Upper lobe of right lung (tissue), 1 donor: Measurements from ENCODE around the gene COQ9. TPM values are rescaled to one million over a fixed set of nuclear protein-coding genes. Genes with fewer than 3 reads are reported as not detected.
"Not testable (repeated sequence)": the region's sequence is repeated elsewhere in the genome, so short reads cannot be mapped to it uniquely, and the experiment has no call there.

Experiments
- ATAC-seq: fragments of 200-7000 bp; cut with Tn5 transposase; one replicate; pipeline ENCODE4 v1.9.1; 2020; ENCODE audit warnings: mild to moderate bottlenecking, moderate library complexity
- DNase-seq: peaks from one replicate; pipeline ENCODE4 v3.0.0-alpha.2; 2020
- H3K27ac ChIP-seq: fragments of 200-600 bp; one replicate; pipeline ENCODE4 v1.8.0; 2022
- H3K27me3 ChIP-seq: fragments of 200-600 bp; one replicate; pipeline ENCODE4 v1.8.0; 2022; ENCODE audit warnings: mild to moderate bottlenecking
- H3K36me3 ChIP-seq: fragments of 200-600 bp; one replicate; pipeline ENCODE4 v1.8.0; 2022
- H3K4me1 ChIP-seq: fragments of 200-600 bp; one replicate; pipeline ENCODE4 v1.8.0; 2022
- H3K4me3 ChIP-seq: fragments of 200-600 bp; one replicate; pipeline ENCODE4 v1.8.0; 2022; ENCODE audit warnings: mild to moderate bottlenecking
- H3K9me3 ChIP-seq: fragments of 200-600 bp; one replicate; pipeline ENCODE4 v1.8.0; 2022
- CTCF ChIP-seq: fragments of 200-600 bp; IDR thresholded peaks from one replicate; pipeline ENCODE4 v1.8.0; 2022; ENCODE audit warnings: antibody characterized with exemption
- intact Hi-C: fragments of 100-400 bp; cut with DNase I; formaldehyde crosslinking; loops from one replicate; pipeline ENCODE4 v1.11.0; 2022
- total RNA-seq: library from RNA; stranded (reverse); fragmentation: NEBNext Ultra II Directional; extraction: Animal tissue kit (Norgen Biotek cat#: 25700); gene quantifications from one replicate; pipeline ENCODE4 v1.2.1, GENCODE V29; 2021
- donor health status: DM: no; HTN: yes; CAD: no; lungs with severe emphysema.

COQ9 gene
- total RNA-seq, 1 donor from 2014 or later, result 35.2 TPM

- no peaks in the 10 kb centered on the region for H3K27me3 ChIP-seq
- TF ChIP-seq CTCF, result no peak
- intact Hi-C loops, result no loop called here
- no peak for DNase-seq
- H3K4me1 ChIP-seq, result no peaks in the 10 kb centered on the region
- H3K36me3 ChIP-seq, result peaks cover 58% of the 10 kb centered on the region
- no peak for ATAC-seq
- no peak overlapping the region for H3K27ac ChIP-seq
- H3K4me3 ChIP-seq, result no peak overlapping the region
- no peaks in the 10 kb centered on the region for H3K9me3 ChIP-seq
Measured at GRCh38 chr16:57427824-57428223, 19.5 kb upstream of the COQ9 start.

GRCh38 chr16:57430955-57431354, 16.3 kb upstream of the COQ9 start:
- Histone ChIP-seq H3K27me3 (no peaks in the 10 kb centered on the region), H3K4me3 (no peak overlapping the region), H3K4me1 (no peaks in the 10 kb centered on the region), H3K36me3 (peaks cover 89% of the 10 kb centered on the region), H3K27ac (no peak overlapping the region), H3K9me3 (no peaks in the 10 kb centered on the region)
- ATAC-seq (no peak), DNase-seq (no peak)
- intact Hi-C loops, result no loop called here
- no peak for TF ChIP-seq CTCF

- intact Hi-C loops, result no loop called here
- ATAC-seq, result no peak
- H3K9me3 ChIP-seq, result no peaks in the 10 kb centered on the region
- no peak overlapping the region for H3K27ac ChIP-seq
- no peak for DNase-seq
- TF ChIP-seq CTCF, result no peak
- H3K4me3 ChIP-seq, result no peak overlapping the region
- H3K27me3 ChIP-seq, result no peaks in the 10 kb centered on the region
- H3K4me1 ChIP-seq, result no peaks in the 10 kb centered on the region
- peaks cover 99% of the 10 kb centered on the region for H3K36me3 ChIP-seq
Measured at GRCh38 chr16:57432505-57432904, 14.8 kb upstream of the COQ9 start.

GRCh38 chr16:57432989-57433388, 14.3 kb upstream of the COQ9 start:
- TF ChIP-seq CTCF, result no peak
- Histone ChIP-seq H3K27me3 (no peaks in the 10 kb centered on the region), H3K36me3 (peaks cover 99% of the 10 kb centered on the region), H3K27ac (no peak overlapping the region), H3K9me3 (no peaks in the 10 kb centered on the region), H3K4me1 (no peaks in the 10 kb centered on the region), H3K4me3 (no peak overlapping the region)
- ATAC-seq (no peak), DNase-seq (no peak)
- intact Hi-C loops, result no loop called here

GRCh38 chr16:57434003-57434402, 13.3 kb upstream of the COQ9 start:
- Histone ChIP-seq H3K4me3 (no peak overlapping the region), H3K36me3 (peaks cover 99% of the 10 kb centered on the region), H3K9me3 (no peaks in the 10 kb centered on the region), H3K4me1 (no peaks in the 10 kb centered on the region), H3K27me3 (no peaks in the 10 kb centered on the region), H3K27ac (no peak overlapping the region)
- no peak for ATAC-seq
- no peak for TF ChIP-seq CTCF
- no peak for DNase-seq
- intact Hi-C loops, result no loop called here

GRCh38 chr16:57435838-57436237, 11.4 kb upstream of the COQ9 start:
- no peak for TF ChIP-seq CTCF
- peaks cover 86% of the 10 kb centered on the region for H3K36me3 ChIP-seq
- intact Hi-C loops, result no loop called here

GRCh38 chr16:57439947-57440346, 7.3 kb upstream of the COQ9 start:
- DNase-seq, H3K27ac ChIP-seq, H3K9me3 ChIP-seq, intact Hi-C loops, ATAC-seq, H3K27me3 ChIP-seq, H3K4me1 ChIP-seq, H3K4me3 ChIP-seq: not testable (repeated sequence)
- peaks cover 44% of the 10 kb centered on the region for H3K36me3 ChIP-seq

More at GRCh38 chr16:57435838-57436237, 11.4 kb upstream of the COQ9 start:
- ATAC-seq, result no peak
- Histone ChIP-seq H3K4me3 (no peak overlapping the region), H3K9me3 (no peaks in the 10 kb centered on the region), H3K27ac (no peak overlapping the region), H3K4me1 (no peaks in the 10 kb centered on the region), H3K27me3 (no peaks in the 10 kb centered on the region)
- DNase-seq, result no peak

- ATAC-seq, H3K4me3 ChIP-seq, DNase-seq, H3K4me1 ChIP-seq, H3K27me3 ChIP-seq, H3K27ac ChIP-seq, intact Hi-C loops, H3K9me3 ChIP-seq: not testable (repeated sequence)
- H3K36me3 ChIP-seq, result peaks cover 38% of the 10 kb centered on the region
Measured at GRCh38 chr16:57440551-57440950, 6.7 kb upstream of the COQ9 start.
